ENCODE data around the gene NXN.
"Not testable (repeated sequence)": the region's sequence is repeated elsewhere in the genome, so short reads cannot be mapped to it uniquely, and the experiment has no call there.

The NXN gene

GRCh38 chr17:978103-979093 is 1.2 kb downstream of the NXN start:
- peak; percentile 44 for DNase-seq

GRCh38 chr17:977166-977565 is 2.4 kb downstream of the NXN start:
- no peak for DNase-seq

- DNase-seq, result no peak
Observed at GRCh38 chr17:976312-976711, 3.3 kb downstream of the NXN start.

GRCh38 chr17:975371-975915 is 4.1 kb downstream of the NXN start:
- DNase-seq, result no peak

- not testable (repeated sequence) for DNase-seq
Observed at GRCh38 chr17:974778-975177, 4.8 kb downstream of the NXN start.

- DNase-seq, result no peak
Observed at GRCh38 chr17:973053-973452, 6.5 kb downstream of the NXN start.

- DNase-seq, result not testable (repeated sequence)
Observed at GRCh38 chr17:971861-972260, 7.7 kb downstream of the NXN start.

- no peak for DNase-seq
Observed at GRCh38 chr17:970364-970763, 9.2 kb downstream of the NXN start.

- DNase-seq, result peak; percentile 5
Observed at GRCh38 chr17:969811-970355, 9.7 kb downstream of the NXN start.

GRCh38 chr17:968812-969730 is 10.5 kb downstream of the NXN start:
- peak; percentile 60 for DNase-seq

GRCh38 chr17:967122-967521 is 12.5 kb downstream of the NXN start:
- no peak for DNase-seq

- DNase-seq, result no peak
Observed at GRCh38 chr17:965311-965989, 14.1 kb downstream of the NXN start.

- DNase-seq, result no peak
Observed at GRCh38 chr17:964876-965275, 14.7 kb downstream of the NXN start.

GRCh38 chr17:962670-963069 is 16.9 kb downstream of the NXN start:
- no peak for DNase-seq

GRCh38 chr17:962166-962565 is 17.4 kb downstream of the NXN start:
- DNase-seq, result no peak

- DNase-seq, result no peak
Observed at GRCh38 chr17:958712-959451, 20.7 kb downstream of the NXN start.

- DNase-seq, result no peak
Observed at GRCh38 chr17:957856-958421, 21.6 kb downstream of the NXN start.

GRCh38 chr17:956905-957304 is 22.7 kb downstream of the NXN start:
- DNase-seq, result no peak

GRCh38 chr17:954431-955164 is 25.0 kb downstream of the NXN start:
- DNase-seq, result no peak

- DNase-seq, result no peak
Observed at GRCh38 chr17:953767-954166, 25.8 kb downstream of the NXN start.

- DNase-seq, result not testable (repeated sequence)
Observed at GRCh38 chr17:952592-952991, 27.0 kb downstream of the NXN start.

Measured in HCEC 1CT (cell line).